ENCODE measurements around the gene CACNA1H. TPM values are rescaled to one million over a fixed set of nuclear protein-coding genes. Genes with fewer than 3 reads are reported as not detected.

Gene CACNA1H
- total and polyA plus RNA-seq, 9 of the 15 experiments (the other 6 are each of a cell fraction or from before 2014, with no cell fraction given) = 0.10 to 0.18 TPM; not detected in 7

DNA sequence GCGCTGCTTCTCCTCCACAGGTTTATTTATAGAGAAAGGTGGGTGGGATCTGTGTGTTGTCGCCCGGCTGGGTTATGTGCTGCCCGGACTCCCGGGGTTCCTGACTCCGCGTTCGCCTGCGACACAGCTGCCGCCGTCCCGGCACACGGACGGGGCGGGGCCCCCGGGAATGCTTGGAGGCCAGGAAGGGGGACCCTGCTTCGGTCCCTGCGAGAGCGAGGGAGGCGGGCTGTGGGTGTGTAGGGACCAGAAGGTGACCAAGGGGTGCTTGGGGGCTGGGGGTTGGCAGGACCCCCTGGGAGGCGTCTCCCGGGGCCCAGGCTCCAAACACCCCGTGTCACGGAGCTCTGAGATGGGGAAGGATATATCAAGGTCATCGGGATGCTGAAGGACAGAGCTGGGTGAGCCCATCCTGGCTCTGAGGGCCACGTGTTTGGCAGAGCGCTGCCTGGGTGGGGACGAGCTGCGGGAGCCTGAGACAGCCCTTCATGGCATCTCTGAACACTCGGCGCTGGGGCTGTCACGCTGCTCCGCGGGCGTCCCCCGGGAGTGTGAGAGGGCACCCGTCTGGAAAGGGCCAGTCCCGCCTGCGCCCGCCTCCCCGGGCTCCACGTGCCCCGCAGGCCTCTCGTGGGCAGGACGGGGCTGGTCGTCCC, 4.2 kb downstream of the CACNA1H start:
- TF ChIP-seq ESRRA (IDR thresholded peaks at IDR 0.05; ENCODE audit: borderline replicate concordance, low read depth) (0 out of 2 replicates have a peak, but pooled peaks have one; percentile 15), USF1 (CRISPR knock-in tag; IDR thresholded peaks at IDR 0.05) (0 out of 2 replicates have a peak, but pooled peaks have one; percentile 17), KAT8 (IDR thresholded peaks at IDR 0.05; ENCODE audit: low read depth) (no peak), HOXB6 (CRISPR knock-in tag; IDR thresholded peaks at IDR 0.05; ENCODE audit: borderline replicate concordance) (no peak), TEAD1 (CRISPR knock-in tag; IDR thresholded peaks at IDR 0.05) (no peak), BHLHE40 (IDR thresholded peaks at IDR 0.05; ENCODE audit: low read length) (no peak), MCM5 (IDR thresholded peaks at IDR 0.05; ENCODE audit: low read depth) (no peak)
- no peak for FAIRE-seq
- H3K9me1 ChIP-seq (ENCODE audit: control insufficient read depth, insufficient read depth, low read length) = no peaks in the 10 kb centered on the region
- no peak overlapping the region for H2AFZ ChIP-seq (ENCODE audit: low read depth, low read length)
- 2% methylated on average over 44 of the region's 46 CpGs for WGBS (ENCODE audit: insufficient coverage, low coverage, missing lambda C conversion rate)
- H4K20me1 ChIP-seq (replicated peaks; ENCODE audit: control insufficient read depth, insufficient read depth, low read length) = peaks cover 29% of the 10 kb centered on the region
- H3K9me3 ChIP-seq (replicated peaks; ENCODE audit: control insufficient read depth, insufficient read depth, low read depth, low read length) = no peaks in the 10 kb centered on the region
- no peak overlapping the region for H3K4me2 ChIP-seq (ENCODE audit: insufficient read depth, low read length)
- ChIA-PET CTCF (ENCODE audit: low intra/inter-chr PET ratio) (no interaction called here), POLR2A (interaction anchor here (0.7 kb wide), 2 partner anchors 1014 to 1894 kb away, joined by 3 read pairs; no protein-coding TSS in a partner anchor)
- H3K4me1 ChIP-seq (replicated peaks in 1 of 2; ENCODE audit: control insufficient read depth in 2 of 2, insufficient read depth in 2 of 2, low read length in 2 of 2) = peaks cover 0 to 83% of the 10 kb centered on the region in 2 experiments; a peak in 2 of 5 replicates
- H3K79me2 ChIP-seq (ENCODE audit: control insufficient read depth, insufficient read depth, low read length) = no peaks in the 10 kb centered on the region
- H3K27me3 ChIP-seq (ENCODE audit: control insufficient read depth in 2 of 2, insufficient read depth in 2 of 2, low read length in 2 of 2) = peaks cover 40 to 78% of the 10 kb centered on the region in 2 experiments; a peak in 4 of 5 replicates
- H3K9ac ChIP-seq (ENCODE audit: insufficient read depth in 1 of 2, low read depth in 2 of 2, low read length in 2 of 2) = no peak overlapping the region
- in situ Hi-C loops (cut with MboI) = no loop called here
- no peaks in the 10 kb centered on the region for H3K36me3 ChIP-seq (ENCODE audit: control insufficient read depth, insufficient read depth, low read length)
- DNase-seq (ENCODE audit: extremely low read depth in 1 of 4, low spot score in 3 of 4) = no peak
- H3K27ac ChIP-seq (ENCODE audit: extremely low read depth, low read depth, low read length) = no peak overlapping the region
- no TSS peak for BruUV-seq (replicated peaks)
- no peak for ATAC-seq
- no peak overlapping the region for H3K4me3 ChIP-seq
- intact Hi-C loops (cut with micrococcal nuclease) = no loop called here

All from K562 (cell line).